HCT116 (cell line): ENCODE data around the gene IFT122. TPM values are rescaled to one million over a fixed set of nuclear protein-coding genes. Genes with fewer than 3 reads are reported as not detected.

Source experiments
- ATAC-seq: fragments of 200-7000 bp; cut with Tn5 transposase; 2 replicates; pipeline ENCODE4 v1.9.1; 2020; ENCODE audit warnings: mild to moderate bottlenecking, moderate library complexity
- BruUV-seq: library from RNA; stranded (reverse); fragments of 400-500 nt; replicated peaks from 2 replicates; lab custom pipeline; 2021; lab: Mats Ljungman, UMichigan
- CTCF ChIA-PET: fragments of 300-600 bp; sonication (Branson Sonifier 250); formaldehyde crosslinking; loops from one replicate; lab custom pipeline; 2021; ENCODE audit warnings: antibody characterized with exemption; lab: Charles Lee
- POLR2A ChIA-PET: fragments of 300-600, 350-600 bp; sonication (Branson Sonifier 250); formaldehyde crosslinking; loops from one replicate; lab custom pipeline; 2021; ENCODE audit warnings: antibody characterized with exemption; lab: Charles Lee
- RAD21 ChIA-PET, 2 experiments: fragments of 300-600 bp; sonication (Branson Sonifier 250); formaldehyde crosslinking; loops; one replicate each; lab custom pipeline; 2023; ENCODE audit warnings: low total read pairs in 2 of 2; ENCODE audit not compliant: uncharacterized antibody in 2 of 2, unreplicated experiment in 2 of 2, low non-redundant PET in 1 of 2; lab: Charles Lee
- DNase-seq: peaks from one replicate; pipeline ENCODE4 v3.0.0-alpha.2; 2010; ENCODE audit warnings: low read depth, low spot score
- H2AFZ ChIP-seq: fragments of 200-600 bp; shearing (Covaris generic), sonication (generic); 2 replicates; pipeline ENCODE4 v1.6.1; 2017; ENCODE audit warnings: low read depth, mixed run types, mixed read lengths, antibody characterized with exemption, low read length; ENCODE audit not compliant: poor library complexity, severe bottlenecking
- H3K27ac ChIP-seq: 2 replicates; pipeline ENCODE4 v1.5.1; 2012; ENCODE audit warnings: low read depth, low read length
- H3K27me3 ChIP-seq: fragments of 200-600 bp; sonication (generic); 2 replicates; pipeline ENCODE4 v1.6.1; 2016; ENCODE audit warnings: mixed run types, low read length, mixed read lengths; ENCODE audit not compliant: insufficient read depth
- H3K36me3 ChIP-seq, 2 experiments: fragments of 200-500 bp in 1 of 2; fragments of 200-600 bp in 1 of 2; sonication (Bioruptor generic) in 1 of 2; sonication (generic) in 1 of 2; 2 replicates each; pipeline versions ENCODE4 v1.5.1 to v1.6.1; 2014 to 2016; ENCODE audit warnings: low read length in 2 of 2, inconsistent platforms in 1 of 2, mixed read lengths in 1 of 2, mixed run types in 1 of 2; ENCODE audit not compliant: insufficient read depth in 2 of 2, control insufficient read depth in 1 of 2
- H3K4me1 ChIP-seq, 2 experiments: fragments of 200-600 bp in 1 of 2; sonication (generic) in 1 of 2; 2 replicates each; pipeline versions ENCODE4 v1.5.1 to v1.6.1; 2012 to 2017; ENCODE audit warnings: low read length in 2 of 2, inconsistent platforms in 1 of 2, mild to moderate bottlenecking in 1 of 2, mixed read lengths in 1 of 2, mixed run types in 1 of 2, moderate library complexity in 1 of 2; ENCODE audit not compliant: insufficient read depth in 2 of 2, control insufficient read depth in 1 of 2
- H3K4me2 ChIP-seq: fragments of 200-600 bp; sonication (generic); 2 replicates; pipeline ENCODE4 v1.6.1; 2017; ENCODE audit warnings: mixed run types, low read length, mixed read lengths
- H3K4me3 ChIP-seq, 2 experiments: fragments of 200-600 bp in 1 of 2; sonication (generic) in 1 of 2; replicated peaks in 1 of 2; 2 replicates each; pipeline ENCODE4 v1.5.1; 2011 to 2016; ENCODE audit warnings: low read length in 2 of 2, control low read depth in 1 of 2, low read depth in 1 of 2, mild to moderate bottlenecking in 1 of 2, mixed read lengths in 1 of 2, mixed run types in 1 of 2
- H3K79me2 ChIP-seq: fragments of 200-600 bp; sonication (generic); 2 replicates; pipeline ENCODE4 v1.6.1; 2017; ENCODE audit warnings: mild to moderate bottlenecking, mixed run types, low read length, moderate library complexity, mixed read lengths; ENCODE audit not compliant: insufficient read depth
- H3K9ac ChIP-seq: fragments of 200-600 bp; sonication (generic); 2 replicates; pipeline ENCODE4 v1.6.1; 2016; ENCODE audit warnings: low read length, mixed read lengths
- H3K9me2 ChIP-seq: fragments of 200-600 bp; sonication (generic), shearing (Covaris generic); 2 replicates; pipeline ENCODE4 v1.6.1; 2017; ENCODE audit warnings: mixed run types, mild to moderate bottlenecking, moderate library complexity; ENCODE audit not compliant: insufficient read depth
- H3K9me3 ChIP-seq, 2 experiments: fragments of 200-500 bp in 1 of 2; fragments of 200-600 bp in 1 of 2; sonication (Bioruptor generic) in 1 of 2; sonication (generic) in 1 of 2; 2 replicates each; pipeline ENCODE4 v1.6.1; 2014 to 2017; ENCODE audit warnings: low read length in 2 of 2, mixed read lengths in 2 of 2, inconsistent platforms in 1 of 2, low read depth in 1 of 2, mild to moderate bottlenecking in 1 of 2, mixed run types in 1 of 2, moderate library complexity in 1 of 2; ENCODE audit not compliant: control insufficient read depth in 1 of 2, insufficient read depth in 1 of 2
- H4K20me1 ChIP-seq: fragments of 200-600 bp; sonication (generic), shearing (Covaris generic); 2 replicates; pipeline ENCODE4 v1.6.1; 2017; ENCODE audit warnings: mixed run types, mild to moderate bottlenecking, moderate library complexity; ENCODE audit not compliant: insufficient read depth
- CTCF ChIP-seq, 3 experiments: fragments of 200-600 bp in 1 of 3; sonication (generic) in 1 of 3; IDR thresholded peaks in 2 of 3; conservative IDR thresholded peaks in 1 of 3; 2 replicates each; pipeline ENCODE4 v1.5.1; 2012 to 2017; ENCODE audit warnings: low read depth in 2 of 3, low read length in 2 of 3, antibody characterized with exemption in 1 of 3, borderline replicate concordance in 1 of 3, control low read depth in 1 of 3, mild to moderate bottlenecking in 1 of 3, mixed read lengths in 1 of 3, mixed run types in 1 of 3, moderate library complexity in 1 of 3; ENCODE audit not compliant: insufficient read depth in 1 of 3
- POLR2AphosphoS5 ChIP-seq: IDR thresholded peaks from 2 replicates; pipeline ENCODE4 v1.6.1; 2011; ENCODE audit warnings: mild to moderate bottlenecking, low read depth, low read length, moderate library complexity
- REST ChIP-seq: IDR thresholded peaks from 2 replicates; pipeline ENCODE4 v1.6.1; 2012; ENCODE audit warnings: low read depth
- TCF7L2 ChIP-seq: IDR thresholded peaks from 2 replicates; pipeline ENCODE4 v1.7.0; 2011; ENCODE audit warnings: borderline replicate concordance, inconsistent platforms; ENCODE audit not compliant: insufficient read depth, insufficient read length; ENCODE audit errors: extremely low read depth
- ZFX ChIP-seq: fragments of 450-650 bp; IDR thresholded peaks from 2 replicates; pipeline ENCODE4 v1.6.1; 2017
- intact Hi-C: fragments of 100-400 bp; cut with micrococcal nuclease; formaldehyde crosslinking; loops from 2 replicates; pipeline ENCODE4 v1.10.0; 2022
- total RNA-seq: library from RNA; stranded (reverse); gene quantifications from one replicate; pipeline ENCODE4 v1.2.1, GENCODE V29; 2021; ENCODE audit not compliant: unreplicated experiment

Gene IFT122
- total RNA-seq, 1 experiment from 2014 or later, result 21.4 TPM

- H2AFZ ChIP-seq, result no peak overlapping the region
- RAD21 ChIA-PET, result no interaction called here
- ATAC-seq (no peak), DNase-seq (no peak)
- POLR2A ChIA-PET, result interaction anchor here (0.6 kb wide), 1 partner anchor 204 kb away, joined by 4 read pairs; no protein-coding TSS in a partner anchor
- H3K27ac ChIP-seq, result no peak overlapping the region
- H3K9me2 ChIP-seq, result no peaks in the 10 kb centered on the region
- intact Hi-C loops, result no loop called here
- no peaks in the 10 kb centered on the region for H3K4me1 ChIP-seq
- no peak for TF ChIP-seq POLR2AphosphoS5
- TF ChIP-seq TCF7L2, result no peak
- TF ChIP-seq ZFX, result no peak
- TF ChIP-seq CTCF (IDR thresholded peaks at IDR 0.05 in 2 of 3, conservative IDR thresholded peaks at IDR 0.05 in 1 of 3; ENCODE audit: borderline replicate concordance in 1 of 3, insufficient read depth in 1 of 3, low read depth in 2 of 3, low read length in 2 of 3), result no peak
- no peak for TF ChIP-seq REST
- no peak overlapping the region for H3K9ac ChIP-seq
- no peaks in the 10 kb centered on the region for H3K36me3 ChIP-seq
- H4K20me1 ChIP-seq, result no peaks in the 10 kb centered on the region
- no peaks in the 10 kb centered on the region for H3K9me3 ChIP-seq
- H3K79me2 ChIP-seq, result no peaks in the 10 kb centered on the region
- H3K27me3 ChIP-seq, result no peaks in the 10 kb centered on the region
- H3K4me3 ChIP-seq, result no peak overlapping the region
- CTCF ChIA-PET, result no interaction called here
- H3K4me2 ChIP-seq, result no peak overlapping the region
- BruUV-seq, result no TSS peak
Measured at GRCh38 chr3:129504471-129505100, 64.6 kb downstream of the IFT122 start.
